HG02588 (cell line): ENCODE measurements around the gene NKX3-2.

Experiments
- ATAC-seq: cut with Tn5 transposase; IDR thresholded peaks from one replicate; pipeline ENCODE4 v1.9.1; 2021; ENCODE audit warnings: mild to moderate bottlenecking, moderate library complexity; ENCODE audit not compliant: unreplicated experiment

The NKX3-2 gene

GRCh38 chr4:13534344-13535063 is 9.8 kb downstream of the NKX3-2 start:
- no peak for ATAC-seq

- ATAC-seq, result no peak
Observed at GRCh38 chr4:13533670-13534343, 10.5 kb downstream of the NKX3-2 start.

GRCh38 chr4:13531625-13531998 is 12.7 kb downstream of the NKX3-2 start:
- no peak for ATAC-seq

- ATAC-seq, result no peak
Observed at GRCh38 chr4:13530823-13531624, 13.3 kb downstream of the NKX3-2 start.

- no peak for ATAC-seq
Observed at GRCh38 chr4:13529128-13529919, 15.0 kb downstream of the NKX3-2 start.

GRCh38 chr4:13528821-13529127 is 15.5 kb downstream of the NKX3-2 start:
- ATAC-seq, result no peak

GRCh38 chr4:13527981-13528820 is 16.1 kb downstream of the NKX3-2 start:
- ATAC-seq, result peak; percentile 74

GRCh38 chr4:13527192-13527980 is 16.9 kb downstream of the NKX3-2 start:
- ATAC-seq, result peak; percentile 24

GRCh38 chr4:13526658-13527057 is 17.6 kb downstream of the NKX3-2 start:
- ATAC-seq, result no peak

- ATAC-seq, result no peak
Observed at GRCh38 chr4:13525606-13526281, 18.6 kb downstream of the NKX3-2 start.

- no peak for ATAC-seq
Observed at GRCh38 chr4:13524504-13525243, 19.6 kb downstream of the NKX3-2 start.

- ATAC-seq, result no peak
Observed at GRCh38 chr4:13523591-13524503, 20.5 kb downstream of the NKX3-2 start.

- ATAC-seq, result no peak
Observed at GRCh38 chr4:13523105-13523477, 21.2 kb downstream of the NKX3-2 start.

- ATAC-seq, result no peak
Observed at GRCh38 chr4:13522282-13523104, 21.8 kb downstream of the NKX3-2 start.

GRCh38 chr4:13521047-13521446 is 23.3 kb downstream of the NKX3-2 start:
- no peak for ATAC-seq

- no peak for ATAC-seq
Observed at GRCh38 chr4:13516315-13516860, 27.9 kb downstream of the NKX3-2 start.
